ENCODE results near the gene IGF2R. TPM values are rescaled to one million over a fixed set of nuclear protein-coding genes. Genes with fewer than 3 reads are reported as not detected.

Gene IGF2R
- total RNA-seq, 1 experiment from 2014 or later = 112 TPM

Other genes starting within 250 kb of the IGF2R start
- 183 and 196 TPM in 2 replicates for gene WTAP, start 241.6 kb upstream of the IGF2R start, total RNA-seq (2014; rRNA removed; shearing (Covaris generic))
- gene ACAT2, start 207.0 kb upstream of the IGF2R start, total RNA-seq (2014; rRNA removed; shearing (Covaris generic)) = 78.8 and 88.6 TPM in 2 replicates
- gene TCP1, start 179.5 kb upstream of the IGF2R start, total RNA-seq (2014; rRNA removed; shearing (Covaris generic)) = 519 and 538 TPM in 2 replicates
- gene MRPL18, start 178.6 kb upstream of the IGF2R start, total RNA-seq (2014; rRNA removed; shearing (Covaris generic)) = 136 and 137 TPM in 2 replicates
- not detected in 2 replicates for gene PNLDC1, start 168.8 kb upstream of the IGF2R start, total RNA-seq (2014; rRNA removed; shearing (Covaris generic))
- gene MAS1, start 78.1 kb upstream of the IGF2R start, total RNA-seq (2014; rRNA removed; shearing (Covaris generic)) = 0.04 TPM in 1 of 2 replicates, not detected in the other
- 0.20 and 0.49 TPM in 2 replicates for gene SLC22A1, start 152.7 kb downstream of the IGF2R start, total RNA-seq (2014; rRNA removed; shearing (Covaris generic))

All from SJCRH30 (cell line).